ENCODE measurements around the gene CLEC5A.

- TF ChIP-seq EZH2phosphoT487 (IDR thresholded peaks at IDR 0.05; ENCODE audit: insufficient read depth, low read depth), result no peak
- no peak for TF ChIP-seq EZH2 (IDR thresholded peaks at IDR 0.05; ENCODE audit: insufficient read depth, poor library complexity, severe bottlenecking)
Observed at GRCh38 chr7:141986923-141987322, 40.1 kb upstream of the CLEC5A start.
